T-helper 9 cell (primary cell): Measurements from ENCODE around the gene MRPS2.
A peak's percentile ranks its signal among the peaks of the same experiment; 100 is the strongest.

ENCODE experiments used
- DNase-seq: peaks from one replicate; pipeline ENCODE4 v3.0.0-alpha.2; 2020

Gene MRPS2

DNA sequence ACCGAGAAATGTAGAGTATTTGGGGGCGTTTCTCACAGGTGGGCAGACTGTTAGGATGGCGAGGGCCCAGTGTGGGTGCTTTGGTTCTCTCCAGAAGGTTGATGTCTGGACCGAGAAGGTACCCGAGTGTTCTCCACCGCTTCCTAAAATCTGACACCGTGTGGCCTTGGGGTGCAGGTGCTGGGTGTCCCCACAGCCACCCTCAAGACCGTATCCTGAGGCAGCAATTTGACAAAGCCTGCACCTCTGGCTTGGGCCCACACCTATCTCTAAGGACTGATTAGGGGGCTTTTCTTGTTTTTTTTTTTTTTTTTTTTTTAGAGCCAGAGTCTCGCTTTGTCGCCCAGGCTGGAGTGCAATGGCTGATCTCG lies 19.6 kb upstream of the MRPS2 start:
- no peak for DNase-seq

- DNase-seq, result no peak
Observed at GRCh38 chr9:135482015-135482754, 18.3 kb upstream of the MRPS2 start.

DNA sequence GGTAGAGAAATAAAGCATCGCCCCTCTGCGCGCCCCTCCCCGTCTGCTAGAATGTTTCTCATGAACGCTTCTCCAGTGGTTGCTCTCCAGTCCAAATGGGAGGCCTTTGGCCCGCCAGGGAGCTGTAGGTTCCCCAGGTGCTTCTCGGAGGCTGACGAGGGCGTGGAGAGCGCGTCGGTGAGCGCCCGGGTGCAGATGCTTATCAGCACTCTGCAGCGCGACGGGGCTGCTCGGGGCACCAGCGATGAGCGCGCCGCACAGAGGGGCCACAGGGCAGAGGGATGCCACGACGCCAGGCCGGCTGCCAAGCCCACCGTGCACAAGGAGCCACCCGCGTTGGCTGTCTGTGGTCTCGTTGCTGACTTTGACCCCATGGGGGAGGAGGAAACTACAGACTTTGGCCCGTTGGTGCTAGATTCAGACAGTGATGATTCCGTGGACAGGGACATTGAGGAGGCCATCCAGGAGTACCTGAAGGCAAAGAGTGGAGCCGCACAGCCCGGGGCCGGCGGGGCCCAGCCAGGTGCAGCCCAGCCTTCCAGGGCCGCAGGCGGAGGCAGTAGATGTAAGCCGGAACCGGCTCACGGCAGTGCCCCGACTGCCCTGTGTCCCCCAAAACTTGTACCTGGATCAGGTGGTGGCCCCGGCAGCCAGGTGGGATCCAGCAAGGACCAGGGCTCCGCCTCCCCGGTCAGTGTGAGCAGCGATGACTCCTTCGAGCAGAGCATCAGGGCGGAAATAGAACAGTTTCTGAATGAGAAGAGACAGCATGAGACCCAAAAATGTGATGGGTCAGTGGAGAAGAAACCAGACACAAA lies 15.8 kb upstream of the MRPS2 start:
- DNase-seq, result no peak

GRCh38 chr9:135485385-135485784 lies 15.1 kb upstream of the MRPS2 start:
- DNase-seq, result no peak

DNA sequence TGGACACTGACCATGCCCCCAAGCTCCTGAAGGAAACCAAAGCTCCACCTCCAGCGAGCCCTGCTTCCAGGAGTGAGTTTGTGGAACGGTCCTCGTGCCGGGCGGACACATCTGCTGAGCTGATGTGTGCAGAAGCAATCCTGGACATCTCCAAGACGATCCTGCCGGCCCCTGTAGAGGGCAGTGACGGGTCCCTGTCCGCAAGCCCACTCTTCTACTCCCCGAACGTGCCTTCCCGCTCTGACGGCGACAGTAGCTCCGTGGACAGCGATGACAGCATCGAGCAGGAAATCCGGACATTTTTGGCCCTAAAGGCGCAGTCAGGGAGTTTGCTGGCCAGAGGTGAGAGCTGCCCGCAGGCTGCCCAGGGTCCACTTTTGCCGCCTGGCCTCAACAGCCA lies 14.7 kb upstream of the MRPS2 start:
- no peak for DNase-seq

- DNase-seq, result no peak
Observed at GRCh38 chr9:135486267-135487065, 14.0 kb upstream of the MRPS2 start.

- DNase-seq, result no peak
Observed at GRCh38 chr9:135487281-135488012, 13.0 kb upstream of the MRPS2 start.

GRCh38 chr9:135488013-135488330 lies 12.5 kb upstream of the MRPS2 start:
- no peak for DNase-seq

- no peak for DNase-seq
Observed at GRCh38 chr9:135488527-135488926, 12.0 kb upstream of the MRPS2 start.

- DNase-seq, result no peak
Observed at GRCh38 chr9:135489188-135489906, 11.1 kb upstream of the MRPS2 start.

DNA sequence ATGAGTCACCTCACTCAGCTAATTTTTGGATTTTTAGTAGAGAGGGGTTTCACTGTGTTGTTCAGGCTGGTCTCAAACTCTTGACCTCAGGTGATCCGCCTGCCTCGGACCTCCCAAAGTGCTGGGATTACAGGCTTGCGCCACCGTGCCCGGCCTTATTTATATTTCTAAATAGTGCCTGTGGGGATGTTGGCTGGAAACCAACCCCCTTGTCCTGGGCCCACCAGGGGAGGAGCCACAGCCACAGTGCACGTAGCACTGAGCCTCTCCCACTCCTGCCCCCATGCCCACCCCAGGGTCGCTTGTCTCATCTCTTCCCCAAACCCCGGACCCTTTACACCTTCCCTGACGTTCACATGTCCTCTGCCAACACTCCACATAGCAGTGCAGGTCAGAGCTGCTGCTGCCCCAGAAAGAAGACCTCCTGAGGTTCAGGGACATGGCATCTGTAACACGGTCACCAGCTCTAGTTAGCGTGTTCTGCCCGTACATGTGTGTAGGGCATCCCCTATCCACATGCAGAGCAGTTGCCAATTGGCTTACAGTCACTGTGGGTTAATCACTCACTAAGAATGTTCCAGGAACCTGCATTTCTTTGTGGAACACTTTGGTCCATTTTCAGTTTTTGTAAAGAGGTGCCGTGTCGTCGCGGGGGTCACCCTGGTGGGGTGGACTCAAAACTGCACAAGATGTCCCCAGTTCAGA lies 10.2 kb upstream of the MRPS2 start:
- no peak for DNase-seq

DNA sequence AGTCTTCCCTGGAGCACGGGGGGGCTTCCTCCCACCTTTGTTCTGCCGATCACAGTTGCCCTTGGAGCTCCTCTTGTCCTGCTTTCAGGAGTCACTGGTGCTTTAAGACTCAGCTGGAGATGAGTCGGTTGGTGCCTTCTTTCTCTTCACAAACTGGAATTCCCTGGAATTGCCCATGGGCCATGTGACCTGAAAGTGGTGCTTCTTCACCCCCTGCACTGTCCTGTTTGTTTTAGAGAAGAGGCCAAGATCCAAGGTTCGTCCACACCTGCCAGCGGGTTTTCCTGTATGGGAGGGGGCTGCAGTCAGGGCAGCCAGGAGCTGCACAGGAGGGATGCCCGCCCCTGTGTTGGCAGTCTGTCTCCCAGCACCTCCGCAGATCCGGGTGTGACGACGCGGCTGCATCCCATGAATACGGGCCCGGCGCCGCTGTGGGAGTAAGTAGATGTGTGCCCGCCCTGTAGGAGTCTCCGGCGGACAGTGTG lies 9.5 kb upstream of the MRPS2 start:
- DNase-seq, result no peak

DNA sequence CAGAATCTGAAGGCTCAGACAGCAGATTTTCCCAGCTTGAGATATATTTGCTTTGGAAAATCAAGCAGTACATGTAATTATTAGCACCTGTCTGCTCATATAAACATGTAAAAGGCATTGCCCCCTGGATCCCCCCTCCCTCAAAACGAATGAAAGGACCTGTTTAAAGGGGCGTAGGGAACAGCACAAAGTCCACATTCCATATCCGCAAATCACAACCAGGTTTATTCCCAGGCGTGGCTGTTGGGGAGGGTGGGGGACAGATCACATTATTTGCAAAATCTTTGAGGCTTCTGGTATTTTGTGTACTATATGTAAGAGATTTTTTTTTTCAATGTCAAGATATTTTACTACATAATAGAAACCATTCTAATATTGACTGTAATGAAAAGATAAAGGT lies 8.7 kb upstream of the MRPS2 start:
- DNase-seq, result no peak

DNA sequence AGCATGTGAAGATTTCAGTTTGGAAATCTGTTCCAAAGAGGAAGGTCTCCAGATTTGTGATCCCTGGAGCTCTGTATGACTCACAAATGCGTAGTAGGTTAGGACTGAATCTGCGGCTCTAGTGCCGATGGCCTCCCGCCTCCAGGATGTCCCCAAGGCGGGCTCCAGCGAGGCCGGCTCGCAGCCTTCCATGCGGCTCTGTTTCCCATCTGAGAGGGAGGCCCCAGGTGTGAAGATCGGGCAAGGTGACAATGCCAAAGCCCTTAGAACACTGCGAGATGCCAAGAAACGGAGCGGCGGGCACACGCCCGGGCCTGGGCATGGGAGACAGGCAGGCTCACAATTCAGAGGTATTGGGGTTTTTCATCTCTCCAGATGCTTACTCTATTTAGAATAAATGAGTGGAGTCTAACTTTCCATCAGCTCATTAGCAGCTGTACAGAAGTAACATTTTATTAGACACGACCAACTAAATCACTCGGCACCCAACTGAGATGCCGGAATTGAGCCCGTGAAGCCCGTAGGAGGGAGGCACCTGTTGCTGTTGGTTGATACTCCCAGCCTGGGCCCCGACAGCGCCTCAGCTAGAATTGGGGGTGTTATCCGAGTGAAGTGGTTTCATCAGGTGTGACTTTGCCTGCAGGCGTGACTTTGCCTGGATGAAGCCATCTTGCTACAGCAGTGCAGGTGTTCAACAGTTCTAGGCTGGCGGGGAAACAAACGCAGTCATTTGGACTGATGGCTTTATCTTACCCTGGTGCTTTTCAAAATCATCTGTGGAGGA lies 7.4 kb upstream of the MRPS2 start:
- no peak for DNase-seq

GRCh38 chr9:135494791-135495559 lies 5.5 kb upstream of the MRPS2 start:
- no peak for DNase-seq

DNA sequence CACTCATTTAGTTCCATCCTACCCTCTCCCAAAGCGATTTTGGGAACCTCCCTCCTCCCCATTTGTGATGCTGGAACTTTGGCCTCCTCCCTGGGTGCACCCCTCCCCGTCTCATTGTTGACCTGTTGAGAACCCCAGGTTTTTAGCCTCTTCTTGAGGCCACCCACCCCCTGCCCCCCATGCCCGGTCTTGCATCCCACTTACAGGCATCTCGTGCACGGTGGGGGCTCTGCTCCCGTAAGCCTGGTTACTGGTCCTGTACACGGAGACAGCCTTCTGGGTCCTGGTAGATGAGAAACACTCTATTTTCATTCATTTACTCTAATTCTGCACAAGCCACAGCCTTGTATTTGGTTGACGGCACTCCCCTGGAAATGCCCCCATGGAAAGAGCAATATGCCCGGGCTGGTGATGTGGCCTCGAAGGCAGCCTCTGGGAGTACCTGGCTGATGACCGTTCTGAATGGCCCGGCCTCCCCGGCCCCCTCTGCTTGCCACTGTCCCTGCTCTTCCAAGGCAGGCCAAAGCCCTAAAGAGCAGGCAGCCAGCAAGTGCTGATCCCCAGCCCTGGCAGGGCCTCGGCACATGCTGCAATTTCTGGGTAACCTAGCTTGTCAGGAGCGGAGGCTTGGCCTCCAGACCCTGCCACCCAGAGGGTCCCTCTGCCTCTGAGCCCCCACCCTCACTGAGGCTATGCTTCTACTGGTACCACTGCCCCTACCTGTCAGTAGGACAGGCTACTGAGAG lies 1.9 kb upstream of the MRPS2 start:
- DNase-seq, result no peak

DNA sequence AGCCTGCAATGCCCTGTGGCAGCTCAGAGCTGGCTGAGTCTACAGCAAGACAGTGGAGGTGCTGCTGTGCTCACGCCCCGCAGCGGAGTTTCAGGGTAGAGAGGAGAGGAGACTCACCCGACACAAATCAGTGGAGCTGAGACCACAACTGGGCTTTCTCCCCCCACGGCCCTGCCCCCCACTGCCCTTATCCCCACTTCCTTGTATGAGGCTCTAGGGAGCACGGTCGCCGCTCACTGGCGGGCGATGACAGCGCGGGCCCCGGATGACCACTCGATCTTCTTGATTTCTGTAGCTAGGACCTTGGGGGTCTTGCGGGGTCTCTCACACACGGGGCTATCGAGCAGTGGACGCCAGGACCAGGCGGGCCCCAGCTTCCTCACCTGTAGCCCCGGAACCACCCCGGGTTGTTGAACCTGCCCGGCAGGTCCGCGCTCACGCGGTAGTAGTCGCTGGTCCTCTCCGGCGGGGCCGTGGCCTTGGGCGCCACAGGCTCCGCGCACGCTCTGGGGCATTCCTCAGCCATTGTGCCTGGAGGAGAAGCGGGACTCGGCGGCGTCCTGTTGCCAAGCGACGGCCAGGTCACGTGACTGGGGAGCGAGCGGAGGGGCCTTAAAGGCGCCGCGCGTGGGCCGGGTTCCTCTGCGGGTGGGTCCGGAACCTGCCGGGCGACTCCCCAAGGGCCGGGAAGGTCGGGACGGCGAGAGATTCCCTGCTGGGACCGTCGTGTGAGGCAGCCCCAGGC lies 984 bp upstream of the MRPS2 start:
- peak; percentile 94 for DNase-seq

DNA sequence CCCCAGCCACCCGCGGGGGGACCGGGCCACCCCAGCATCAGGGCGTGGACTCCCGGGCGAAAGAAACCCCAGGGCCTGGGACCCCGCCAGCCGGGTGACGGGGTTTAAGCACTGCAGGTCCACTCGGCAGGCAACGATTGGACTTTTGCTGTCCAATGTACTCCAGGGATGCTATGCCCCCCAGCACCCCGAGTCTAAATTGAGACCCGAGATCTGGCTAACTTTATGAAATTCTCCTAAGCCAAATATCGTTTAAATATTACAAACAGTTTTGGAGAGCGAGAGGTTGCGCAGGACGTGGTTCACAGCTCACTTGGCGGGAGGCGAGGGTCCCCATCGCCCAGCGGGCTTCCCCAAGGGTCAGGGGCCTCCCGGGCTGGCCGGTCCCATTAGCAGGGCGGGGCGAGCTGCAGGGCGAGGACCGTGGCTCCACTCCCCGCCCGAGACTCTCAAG lies 384 bp upstream of the MRPS2 start:
- no peak for DNase-seq
